WTC11 (cell line): ENCODE data around the gene CNGA3. TPM values are rescaled to one million over a fixed set of nuclear protein-coding genes. Genes with fewer than 3 reads are reported as not detected.

ENCODE experiments used
- ATAC-seq: fragments of 200-7000 bp; cut with Tn5 transposase; 2 replicates; pipeline ENCODE4 v1.10.0; 2021; ENCODE audit warnings: mild to moderate bottlenecking, moderate library complexity
- CTCF ChIA-PET: fragments of 300-600 bp; sonication (Branson Sonifier 250); formaldehyde crosslinking; loops from one replicate; lab custom pipeline; 2021; ENCODE audit warnings: antibody characterized with exemption; lab: Charles Lee
- POLR2A ChIA-PET: fragments of 350-600 bp; sonication (Branson Sonifier 250); formaldehyde crosslinking; loops from one replicate; lab custom pipeline; 2021; ENCODE audit warnings: antibody characterized with exemption; lab: Charles Lee
- DNase-seq: peaks from one replicate; pipeline ENCODE4 v3.0.0; 2021; ENCODE audit warnings: low spot score
- H3K27ac Mint-ChIP-seq: 2 replicates; pipeline ENCODE4 v1.8.0; 2021; ENCODE audit warnings: mixed read lengths
- H3K27me3 Mint-ChIP-seq: 2 replicates; pipeline ENCODE4 v1.8.0; 2021; ENCODE audit warnings: low read depth, mild to moderate bottlenecking, moderate library complexity, mixed read lengths
- H3K36me3 Mint-ChIP-seq: 2 replicates; pipeline ENCODE4 v1.8.0; 2021; ENCODE audit warnings: mixed read lengths
- H3K4me1 Mint-ChIP-seq: 2 replicates; pipeline ENCODE4 v1.8.0; 2022; ENCODE audit warnings: mixed read lengths
- H3K4me3 Mint-ChIP-seq: 2 replicates; pipeline ENCODE4 v1.8.0; 2021; ENCODE audit warnings: mild to moderate bottlenecking, moderate library complexity, mixed read lengths
- H3K9me3 Mint-ChIP-seq: 2 replicates; pipeline ENCODE4 v1.8.0; 2021; ENCODE audit warnings: mixed read lengths
- ATF3 ChIP-seq: sonication (generic); formaldehyde crosslinking; conservative IDR thresholded peaks from 2 replicates; pipeline ENCODE4 v1.8.1; 2022; ENCODE audit warnings: mild to moderate bottlenecking, missing genetic modification reagents
- CBFB ChIP-seq: sonication (generic); formaldehyde crosslinking; IDR thresholded peaks from 2 replicates; pipeline ENCODE4 v1.8.1; 2022; ENCODE audit warnings: mild to moderate bottlenecking, low read depth, missing genetic modification reagents
- E2F4 ChIP-seq: sonication (generic); formaldehyde crosslinking; IDR thresholded peaks from 2 replicates; pipeline ENCODE4 v1.8.1; 2022; ENCODE audit warnings: low read depth, mild to moderate bottlenecking, moderate library complexity, missing genetic modification reagents, borderline replicate concordance
- EMX1 ChIP-seq: fragments of 250-450 bp; sonication (Bioruptor Pico); IDR thresholded peaks from 2 replicates; pipeline ENCODE4 v1.8.0; 2021; ENCODE audit warnings: mild to moderate bottlenecking
- ESRRA ChIP-seq: sonication (generic); formaldehyde crosslinking; IDR thresholded peaks from 2 replicates; pipeline ENCODE4 v1.8.1; 2022; ENCODE audit warnings: mild to moderate bottlenecking, missing genetic modification reagents, borderline replicate concordance
- ETV6 ChIP-seq: sonication (generic); formaldehyde crosslinking; IDR thresholded peaks from 2 replicates; pipeline ENCODE4 v1.8.1; 2022; ENCODE audit warnings: mild to moderate bottlenecking, missing genetic modification reagents
- FOXJ3 ChIP-seq: sonication (generic); formaldehyde crosslinking; IDR thresholded peaks from 2 replicates; pipeline ENCODE4 v1.9.0; 2021; ENCODE audit warnings: missing genetic modification reagents, mild to moderate bottlenecking, borderline replicate concordance
- GRHL2 ChIP-seq: fragments of 250-450 bp; sonication (Bioruptor Pico); IDR thresholded peaks from 2 replicates; pipeline ENCODE4 v1.8.0; 2022; ENCODE audit warnings: mild to moderate bottlenecking, moderate library complexity; ENCODE audit not compliant: insufficient replicate concordance, severe bottlenecking
- HMGA2 ChIP-seq: fragments of 250-450 bp; sonication (Bioruptor Pico); IDR thresholded peaks from 2 replicates; pipeline ENCODE4 v1.4.0; 2021; ENCODE audit warnings: mild to moderate bottlenecking, moderate library complexity
- IRF1 ChIP-seq: sonication (generic); formaldehyde crosslinking; IDR thresholded peaks from 2 replicates; pipeline ENCODE4 v1.8.0; 2023; ENCODE audit warnings: missing genetic modification reagents
- KAT7 ChIP-seq: sonication (generic); formaldehyde crosslinking; IDR thresholded peaks from 2 replicates; pipeline ENCODE4 v1.8.1; 2023; ENCODE audit warnings: missing genetic modification reagents, mild to moderate bottlenecking, borderline replicate concordance
- MXD4 ChIP-seq: fragments of 250-450 bp; sonication (Bioruptor Pico); IDR thresholded peaks from 2 replicates; pipeline ENCODE4 v1.8.0; 2021; ENCODE audit warnings: mild to moderate bottlenecking, moderate library complexity, borderline replicate concordance
- NFATC4 ChIP-seq: fragments of 250-450 bp; sonication (Bioruptor Pico); IDR thresholded peaks from 2 replicates; pipeline ENCODE4 v1.9.0; 2021; ENCODE audit warnings: mild to moderate bottlenecking
- NFE2L1 ChIP-seq: sonication (generic); formaldehyde crosslinking; IDR thresholded peaks from 2 replicates; pipeline ENCODE4 v1.8.1; 2023; ENCODE audit warnings: missing genetic modification reagents
- NFYB ChIP-seq: sonication (generic); formaldehyde crosslinking; conservative IDR thresholded peaks from 2 replicates; pipeline ENCODE4 v1.8.0; 2022; ENCODE audit warnings: low read depth, missing genetic modification reagents
- PREB ChIP-seq: sonication (generic); formaldehyde crosslinking; IDR thresholded peaks from 2 replicates; pipeline ENCODE4 v1.8.1; 2022; ENCODE audit warnings: mild to moderate bottlenecking, missing genetic modification reagents, moderate library complexity, borderline replicate concordance
- SMAD4 ChIP-seq: sonication (generic); formaldehyde crosslinking; IDR thresholded peaks from 2 replicates; pipeline ENCODE4 v1.8.0; 2022; ENCODE audit warnings: mild to moderate bottlenecking, missing genetic modification reagents
- SOX15 ChIP-seq: fragments of 250-450 bp; sonication (Bioruptor Pico); IDR thresholded peaks from 2 replicates; pipeline ENCODE4 v1.9.0; 2021; ENCODE audit warnings: mild to moderate bottlenecking
- TCF7 ChIP-seq: sonication (generic); formaldehyde crosslinking; IDR thresholded peaks from 2 replicates; pipeline ENCODE4 v1.8.0; 2022; ENCODE audit warnings: mild to moderate bottlenecking, low read depth, missing genetic modification reagents, moderate library complexity
- ZBTB21 ChIP-seq: sonication (generic); formaldehyde crosslinking; IDR thresholded peaks from 2 replicates; pipeline ENCODE4 v1.8.1; 2023; ENCODE audit warnings: mild to moderate bottlenecking, missing genetic modification reagents, borderline replicate concordance
- ZNF121 ChIP-seq: sonication (generic); formaldehyde crosslinking; IDR thresholded peaks from 2 replicates; pipeline ENCODE4 v1.8.0; 2023; ENCODE audit warnings: missing genetic modification reagents
- ZNF263 ChIP-seq: sonication (generic); formaldehyde crosslinking; IDR thresholded peaks from 2 replicates; pipeline ENCODE4 v1.8.1; 2022; ENCODE audit warnings: low read depth, mild to moderate bottlenecking, moderate library complexity, missing genetic modification reagents
- ZNF317 ChIP-seq: sonication (generic); formaldehyde crosslinking; IDR thresholded peaks from 2 replicates; pipeline ENCODE4 v1.8.1; 2023; ENCODE audit warnings: low read depth, mild to moderate bottlenecking, moderate library complexity, missing genetic modification reagents, borderline replicate concordance
- ZNF512 ChIP-seq: sonication (generic); formaldehyde crosslinking; IDR thresholded peaks from 2 replicates; pipeline ENCODE4 v1.8.1; 2022; ENCODE audit warnings: missing genetic modification reagents, borderline replicate concordance
- total RNA-seq: library from RNA; stranded (reverse); gene quantifications from 3 replicates; pipeline ENCODE4 v1.2.3, GENCODE V29; 2021
- TF ChIP-seq, protein P1 (sequence below): fragments of 250-450 bp; sonication (Bioruptor Pico); IDR thresholded peaks from 2 replicates; pipeline ENCODE4 v2.1.2; 2022; ENCODE audit warnings: mild to moderate bottlenecking, moderate library complexity

CNGA3 gene
- total RNA-seq, 1 experiment from 2014 or later: not detected

- TF ChIP-seq ESRRA (CRISPR knock-in tag) (no peak), ZNF512 (CRISPR knock-in tag) (no peak), CBFB (CRISPR knock-in tag) (no peak), ZBTB21 (CRISPR knock-in tag) (no peak), KAT7 (CRISPR knock-in tag) (no peak), ZNF263 (CRISPR knock-in tag) (no peak), ZNF317 (CRISPR knock-in tag) (no peak), MXD4 (no peak), EMX1 (CRISPR knock-in tag) (no peak), GRHL2 (CRISPR knock-in tag) (no peak), HMGA2 (CRISPR knock-in tag) (no peak), ZNF121 (CRISPR knock-in tag) (no peak), SOX15 (CRISPR knock-in tag) (no peak)
- TF ChIP-seq, protein P1, sequence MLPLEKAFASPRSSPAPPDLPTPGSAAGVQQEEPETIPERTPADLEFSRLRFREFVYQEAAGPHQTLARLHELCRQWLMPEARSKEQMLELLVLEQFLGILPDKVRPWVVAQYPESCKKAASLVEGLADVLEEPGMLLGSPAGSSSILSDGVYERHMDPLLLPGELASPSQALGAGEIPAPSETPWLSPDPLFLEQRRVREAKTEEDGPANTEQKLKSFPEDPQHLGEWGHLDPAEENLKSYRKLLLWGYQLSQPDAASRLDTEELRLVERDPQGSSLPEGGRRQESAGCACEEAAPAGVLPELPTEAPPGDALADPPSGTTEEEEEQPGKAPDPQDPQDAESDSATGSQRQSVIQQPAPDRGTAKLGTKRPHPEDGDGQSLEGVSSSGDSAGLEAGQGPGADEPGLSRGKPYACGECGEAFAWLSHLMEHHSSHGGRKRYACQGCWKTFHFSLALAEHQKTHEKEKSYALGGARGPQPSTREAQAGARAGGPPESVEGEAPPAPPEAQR (CRISPR knock-in tag): no peak
- TF ChIP-seq, all 79 proteins: peak for 0
- no peak overlapping the region for H3K27ac Mint-ChIP-seq
- ATAC-seq: no peak
These were observed 9.6 kb downstream of the CNGA3 start for GRCh38 chr2:98355881-98356280.

DNA sequence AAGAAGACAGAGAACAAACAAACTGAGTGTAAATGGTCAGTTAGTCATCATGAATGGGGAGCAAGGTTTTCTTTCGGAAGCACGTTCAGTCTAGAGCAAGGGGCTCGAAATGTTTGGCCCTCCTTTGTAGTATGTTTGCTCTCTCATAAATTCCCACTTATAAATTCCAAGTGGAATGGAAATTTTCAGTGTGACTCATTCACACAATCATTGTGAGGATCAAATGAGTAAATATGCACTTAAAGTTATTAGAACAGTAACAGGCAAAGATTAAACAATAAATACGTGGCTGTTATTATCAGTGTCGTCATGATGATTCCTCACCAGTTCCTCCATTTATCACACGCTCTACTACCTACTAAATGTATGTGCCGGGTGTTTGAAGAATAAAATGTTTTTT lies 10.5 kb downstream of the CNGA3 start:
- Mint-ChIP-seq H3K36me3 (peaks cover 3% of the 10 kb centered on the region; the same call in 1 of the 2 replicates), H3K27ac (no peak overlapping the region), H3K4me3 (no peak overlapping the region), H3K4me1 (no peaks in the 10 kb centered on the region), H3K9me3 (peaks cover 16% of the 10 kb centered on the region), H3K27me3 (peaks cover 2% of the 10 kb centered on the region; the same call in 1 of the 2 replicates)
- CTCF ChIA-PET: no interaction called here
- POLR2A ChIA-PET: no interaction called here
- DNase-seq: no peak
- TF ChIP-seq KAT7 (CRISPR knock-in tag) (no peak), E2F4 (CRISPR knock-in tag) (no peak)
- ATAC-seq: no peak

More at GRCh38 chr2:98355881-98356280, 9.6 kb downstream of the CNGA3 start:
- Mint-ChIP-seq H3K4me3 (no peak overlapping the region), H3K36me3 (peaks cover 8% of the 10 kb centered on the region), H3K4me1 (no peaks in the 10 kb centered on the region), H3K27me3 (peaks cover 8% of the 10 kb centered on the region), H3K9me3 (peaks cover 23% of the 10 kb centered on the region)
- ChIA-PET CTCF (no interaction called here), POLR2A (no interaction called here)
- no peak for DNase-seq

- CTCF ChIA-PET: no interaction called here
- Mint-ChIP-seq H3K4me3 (no peak overlapping the region), H3K9me3 (peaks cover 8% of the 10 kb centered on the region), H3K4me1 (no peaks in the 10 kb centered on the region), H3K27me3 (no peaks in the 10 kb centered on the region; the same call in 1 of the 2 replicates), H3K27ac (no peak overlapping the region), H3K36me3 (no peaks in the 10 kb centered on the region)
- POLR2A ChIA-PET: no interaction called here
- ATAC-seq (no peak), DNase-seq (no peak)
- no peak for TF ChIP-seq PREB
- no peak for TF ChIP-seq TCF7 (CRISPR knock-in tag)
- no peak for TF ChIP-seq NFYB
- TF ChIP-seq ATF3 (CRISPR knock-in tag): no peak
- TF ChIP-seq MXD4: no peak
- TF ChIP-seq IRF1 (CRISPR knock-in tag): no peak
- no peak for TF ChIP-seq ETV6 (CRISPR knock-in tag)
- TF ChIP-seq SMAD4 (CRISPR knock-in tag): no peak
- TF ChIP-seq ZNF263 (CRISPR knock-in tag): no peak
- TF ChIP-seq GRHL2 (CRISPR knock-in tag): no peak
- no peak for TF ChIP-seq NFATC4
- TF ChIP-seq NFE2L1 (CRISPR knock-in tag): no peak
- no peak for TF ChIP-seq FOXJ3 (CRISPR knock-in tag)
These were observed 11.6 kb downstream of the CNGA3 start for GRCh38 chr2:98357849-98358248.
